Lower lobe of right lung (tissue), 2 donors: ENCODE data around the gene MON1B. TPM values are rescaled to one million over a fixed set of nuclear protein-coding genes. Genes with fewer than 3 reads are reported as not detected.
A peak's percentile ranks its signal among the peaks of the same experiment; 100 is the strongest.
"Not testable (repeated sequence)": the region's sequence is repeated elsewhere in the genome, so short reads cannot be mapped to it uniquely, and the experiment has no call there.

ENCODE experiments used
- ATAC-seq, 2 donors: fragments of 200-7000 bp; cut with Tn5 transposase; one replicate each; pipeline ENCODE4 v1.9.1; 2020 to 2022; ENCODE audit warnings: mild to moderate bottlenecking in 2 of 2, moderate library complexity in 2 of 2
- DNase-seq: peaks from one replicate; pipeline ENCODE4 v3.0.0-alpha.2; 2020
- H3K27ac ChIP-seq: fragments of 200-600 bp; one replicate; pipeline ENCODE4 v1.8.0; 2022
- H3K27me3 ChIP-seq: fragments of 200-600 bp; one replicate; pipeline ENCODE4 v1.8.0; 2022; ENCODE audit warnings: low read depth
- H3K36me3 ChIP-seq: fragments of 200-600 bp; one replicate; pipeline ENCODE4 v1.8.0; 2022; ENCODE audit warnings: mild to moderate bottlenecking
- H3K4me1 ChIP-seq: fragments of 200-600 bp; one replicate; pipeline ENCODE4 v1.8.0; 2022
- H3K4me3 ChIP-seq: fragments of 200-600 bp; one replicate; pipeline ENCODE4 v1.8.0; 2022; ENCODE audit warnings: mild to moderate bottlenecking
- H3K9me3 ChIP-seq: fragments of 200-600 bp; one replicate; pipeline ENCODE4 v1.8.0; 2022
- CTCF ChIP-seq: fragments of 200-600 bp; IDR thresholded peaks from one replicate; pipeline ENCODE4 v1.8.0; 2022; ENCODE audit warnings: antibody characterized with exemption, mild to moderate bottlenecking
- intact Hi-C: fragments of 100-400 bp; cut with DNase I; formaldehyde crosslinking; loops from one replicate; pipeline ENCODE4 v1.11.0; 2022
- total RNA-seq: library from RNA; stranded (reverse); fragmentation: NEBNext Ultra II Directional; extraction: Animal tissue kit (Norgen Biotek cat#: 25700); gene quantifications from one replicate; pipeline ENCODE4 v1.2.1, GENCODE V29; 2021
- donor health status: DM: no; HTN: yes; CAD: no; lungs with severe emphysema.

Gene MON1B
- total RNA-seq, 1 donor from 2014 or later: 62.2 TPM

GRCh38 chr16:77165006-77165405 is 26.0 kb upstream of the MON1B start:
- DNase-seq: no peak
- peaks cover 11% of the 10 kb centered on the region for H3K27me3 ChIP-seq
- no peaks in the 10 kb centered on the region for H3K36me3 ChIP-seq
- intact Hi-C loops: no loop called here
- H3K4me1 ChIP-seq: no peaks in the 10 kb centered on the region
- H3K27ac ChIP-seq: no peak overlapping the region
- H3K9me3 ChIP-seq: no peaks in the 10 kb centered on the region
- H3K4me3 ChIP-seq: no peak overlapping the region
- no peak for ATAC-seq
- TF ChIP-seq CTCF: no peak

- H3K4me3 ChIP-seq, H3K27ac ChIP-seq, intact Hi-C loops, ATAC-seq, DNase-seq, H3K4me1 ChIP-seq, H3K9me3 ChIP-seq, H3K36me3 ChIP-seq: not testable (repeated sequence)
- H3K27me3 ChIP-seq: peaks cover 11% of the 10 kb centered on the region
These were observed 25.3 kb upstream of the MON1B start for GRCh38 chr16:77165536-77166236.

- Histone ChIP-seq H3K4me1 (no peaks in the 10 kb centered on the region), H3K36me3 (no peaks in the 10 kb centered on the region), H3K27me3 (peaks cover 11% of the 10 kb centered on the region), H3K27ac (no peak overlapping the region), H3K4me3 (no peak overlapping the region), H3K9me3 (no peaks in the 10 kb centered on the region)
- intact Hi-C loops: no loop called here
- DNase-seq (no peak), ATAC-seq (no peak)
- TF ChIP-seq CTCF: no peak
These were observed 24.3 kb upstream of the MON1B start for GRCh38 chr16:77166726-77167125.

- Histone ChIP-seq H3K27ac (no peak overlapping the region), H3K9me3 (no peaks in the 10 kb centered on the region), H3K4me1 (no peaks in the 10 kb centered on the region), H3K4me3 (no peak overlapping the region), H3K36me3 (no peaks in the 10 kb centered on the region), H3K27me3 (peaks cover 11% of the 10 kb centered on the region)
- intact Hi-C loops: no loop called here
- ATAC-seq (no peak), DNase-seq (no peak)
- no peak for TF ChIP-seq CTCF
These were observed 22.1 kb upstream of the MON1B start for GRCh38 chr16:77168901-77169300.

- no peak for DNase-seq
These were observed 21.2 kb upstream of the MON1B start for GRCh38 chr16:77169650-77170236.

More at GRCh38 chr16:77169650-77170236, 21.2 kb upstream of the MON1B start:
- TF ChIP-seq CTCF: peak; percentile 67
- Histone ChIP-seq H3K4me1 (no peaks in the 10 kb centered on the region), H3K27me3 (peaks cover 11% of the 10 kb centered on the region), H3K9me3 (no peaks in the 10 kb centered on the region), H3K36me3 (no peaks in the 10 kb centered on the region), H3K4me3 (no peak overlapping the region), H3K27ac (no peak overlapping the region)
- intact Hi-C loops: loop anchor here (10.0 kb wide), 1 partner anchor 1375 kb away; no protein-coding TSS in a partner anchor
- peak; percentile 66 to 67 for ATAC-seq
